BE2C (cell line): ENCODE results near the gene GPR183.

ENCODE experiments used
- DNase-seq: peaks from one replicate; pipeline ENCODE4 v3.0.0-alpha.2; 2020
- H3K27me3 ChIP-seq: fragments of 250-450 bp; sonication (Bioruptor Pico); 2 replicates; pipeline ENCODE4 v1.5.1; 2020; ENCODE audit warnings: mild to moderate bottlenecking
- H3K36me3 ChIP-seq: fragments of 250-450 bp; sonication (Bioruptor Pico); 2 replicates; pipeline ENCODE4 v1.5.1; 2020; ENCODE audit warnings: mild to moderate bottlenecking
- H3K4me1 ChIP-seq: fragments of 250-450 bp; sonication (Bioruptor Pico); 2 replicates; pipeline ENCODE4 v1.5.1; 2020
- H3K4me3 ChIP-seq: 2 replicates; pipeline ENCODE4 v1.5.1; 2011; ENCODE audit warnings: low read depth, low read length
- H3K9me3 ChIP-seq: fragments of 250-450 bp; sonication (Bioruptor Pico); 2 replicates; pipeline ENCODE4 v1.5.1; 2020
- CTCF ChIP-seq: IDR thresholded peaks from 2 replicates; pipeline ENCODE4 v1.5.1; 2012; ENCODE audit warnings: mild to moderate bottlenecking, low read depth, low read length

GPR183 gene

GRCh38 chr13:99266827-99267226 lies 40.4 kb downstream of the GPR183 start:
- Histone ChIP-seq H3K27me3 (no peaks in the 10 kb centered on the region), H3K9me3 (no peaks in the 10 kb centered on the region), H3K4me3 (no peak overlapping the region), H3K36me3 (no peaks in the 10 kb centered on the region), H3K4me1 (no peaks in the 10 kb centered on the region)
- no peak for TF ChIP-seq CTCF
- DNase-seq, result no peak

- peak; percentile 22 for DNase-seq
- Histone ChIP-seq H3K9me3 (no peaks in the 10 kb centered on the region), H3K4me1 (no peaks in the 10 kb centered on the region), H3K4me3 (no peak overlapping the region), H3K36me3 (no peaks in the 10 kb centered on the region), H3K27me3 (no peaks in the 10 kb centered on the region)
- peak; percentile 71 for TF ChIP-seq CTCF
Observed at GRCh38 chr13:99265821-99266426, 41.3 kb downstream of the GPR183 start.

GRCh38 chr13:99265162-99265800 lies 41.9 kb downstream of the GPR183 start:
- Histone ChIP-seq H3K4me1 (no peaks in the 10 kb centered on the region), H3K27me3 (no peaks in the 10 kb centered on the region), H3K36me3 (no peaks in the 10 kb centered on the region), H3K9me3 (no peaks in the 10 kb centered on the region), H3K4me3 (no peak overlapping the region)
- DNase-seq, result no peak
- no peak for TF ChIP-seq CTCF

GRCh38 chr13:99264051-99264450 lies 43.1 kb downstream of the GPR183 start:
- no peak for DNase-seq
- no peak for TF ChIP-seq CTCF
- no peaks in the 10 kb centered on the region for H3K4me1 ChIP-seq
- H3K36me3 ChIP-seq, result no peaks in the 10 kb centered on the region
- H3K4me3 ChIP-seq, result no peak overlapping the region
- no peaks in the 10 kb centered on the region for H3K27me3 ChIP-seq
- H3K9me3 ChIP-seq, result no peaks in the 10 kb centered on the region

- H3K4me1 ChIP-seq, result no peaks in the 10 kb centered on the region
- no peak for DNase-seq
- H3K9me3 ChIP-seq, result no peaks in the 10 kb centered on the region
- H3K4me3 ChIP-seq, result no peak overlapping the region
- H3K36me3 ChIP-seq, result no peaks in the 10 kb centered on the region
- TF ChIP-seq CTCF, result no peak
- H3K27me3 ChIP-seq, result no peaks in the 10 kb centered on the region
Observed at GRCh38 chr13:99263126-99263785, 43.9 kb downstream of the GPR183 start.

- H3K4me3 ChIP-seq, result no peak overlapping the region
- H3K9me3 ChIP-seq, result no peaks in the 10 kb centered on the region
- no peaks in the 10 kb centered on the region for H3K27me3 ChIP-seq
- H3K4me1 ChIP-seq, result no peaks in the 10 kb centered on the region
- H3K36me3 ChIP-seq, result no peaks in the 10 kb centered on the region
- DNase-seq, result peak; percentile 39
- TF ChIP-seq CTCF, result no peak
Observed at GRCh38 chr13:99261059-99261458, 46.1 kb downstream of the GPR183 start.
